Gastrocnemius medialis (tissue), 4 donors: ENCODE data around the gene MYO1B. TPM values are rescaled to one million over a fixed set of nuclear protein-coding genes. Genes with fewer than 3 reads are reported as not detected.
A peak's percentile ranks its signal among the peaks of the same experiment; 100 is the strongest.

Experiments used
- ATAC-seq, 2 donors: fragments of 150-250 bp; one replicate each; pipeline ENCODE4 v1.9.1; 2016
- DNase-seq, 2 donors: peaks; one replicate each; pipeline ENCODE4 v3.0.0-alpha.2; 2019
- H3K27ac ChIP-seq, 4 donors: fragments of 200-600 bp; sonication (generic); 1 replicate in 1 of 4; 2 replicates in 3 of 4; pipeline ENCODE4 v1.5.1; 2016 to 2018; ENCODE audit warnings: mild to moderate bottlenecking in 2 of 4, moderate library complexity in 1 of 4
- H3K27me3 ChIP-seq, 3 donors: fragments of 200-600 bp; sonication (generic) in 2 of 3; 1 replicate in 1 of 3; 2 replicates in 2 of 3; pipeline versions ENCODE4 v1.5.1 to v1.6.0; 2016 to 2019; ENCODE audit warnings: mild to moderate bottlenecking in 1 of 3, moderate library complexity in 1 of 3
- H3K36me3 ChIP-seq, 2 donors: fragments of 200-600 bp; sonication (generic) in 1 of 2; one replicate each; pipeline ENCODE4 v1.5.1; 2017 to 2018
- H3K4me1 ChIP-seq, 2 donors: fragments of 200-600 bp; sonication (generic) in 1 of 2; one replicate each; pipeline ENCODE4 v1.5.1; 2016 to 2017; ENCODE audit warnings: mild to moderate bottlenecking in 2 of 2
- H3K4me3 ChIP-seq, 4 donors: fragments of 200-600 bp; sonication (generic) in 3 of 4; 1 replicate in 1 of 4; 2 replicates in 3 of 4; pipeline ENCODE4 v1.5.1; 2016 to 2019; ENCODE audit warnings: mild to moderate bottlenecking in 2 of 4
- H3K9me3 ChIP-seq, 3 donors: fragments of 200-600 bp; sonication (generic) in 2 of 3; 1 replicate in 1 of 3; 2 replicates in 2 of 3; pipeline ENCODE4 v1.5.1; 2016 to 2019
- CTCF ChIP-seq, 5 experiments: fragments of 450-650 bp in 3 of 5; fragments of 200-600 bp in 2 of 5; sonication (generic) in 2 of 5; IDR thresholded peaks in 4 of 5; conservative IDR thresholded peaks in 1 of 5; 1 replicate in 4 of 5; 2 replicates in 1 of 5; pipeline ENCODE4 v1.5.1; 2016 to 2019; ENCODE audit warnings: antibody characterized with exemption in 5 of 5, mild to moderate bottlenecking in 3 of 5, moderate library complexity in 3 of 5
- POLR2A ChIP-seq, 2 donors: fragments of 450-650 bp; IDR thresholded peaks; one replicate each; pipeline ENCODE4 v1.6.1; 2017; ENCODE audit warnings: antibody characterized with exemption in 2 of 2, mild to moderate bottlenecking in 2 of 2, moderate library complexity in 2 of 2
- in situ Hi-C, 4 donors: fragments of 200-750 bp; cut with MboI; loops; one replicate each; pipeline versions ENCODE4 v1.15.0 to v1.8.0; 2017; ENCODE audit warnings: low sequenced_read_pairs in 4 of 4
- intact Hi-C: fragments of 100-400 bp; cut with DNase I; formaldehyde crosslinking; loops from one replicate; pipeline ENCODE4 v1.15.1; 2023; ENCODE audit warnings: low total_unique reads
- total RNA-seq, 4 donors: library from RNA; depleted of rRNA; stranded (reverse); fragments of >200 nt; gene quantifications; one replicate each; pipeline versions ENCODE4 v1.1.0 to v1.2.3, GENCODE V29; 2016

The MYO1B gene
- total RNA-seq, 4 donors from 2014 or later: 7.0 to 10.8 (median 10.0) TPM

GRCh38 chr2:191265311-191266170, 20.3 kb downstream of the MYO1B start:
- peak overlapping the region in 1 of 4 donors; percentile 19 for H3K4me3 ChIP-seq

GRCh38 chr2:191266201-191266600, 21.0 kb downstream of the MYO1B start:
- peaks cover 0 to 7% of the 10 kb centered on the region in 2 donors for H3K4me1 ChIP-seq
- in situ Hi-C loops: no loop called here
- no peak for TF ChIP-seq CTCF (IDR thresholded peaks at IDR 0.05 in 4 of 5, conservative IDR thresholded peaks at IDR 0.05 in 1 of 5)
- no peak for TF ChIP-seq POLR2A (IDR thresholded peaks at IDR 0.05)

More at GRCh38 chr2:191265311-191266170, 20.3 kb downstream of the MYO1B start:
- no peaks in the 10 kb centered on the region for H3K36me3 ChIP-seq
- TF ChIP-seq CTCF (IDR thresholded peaks at IDR 0.05 in 4 of 5, conservative IDR thresholded peaks at IDR 0.05 in 1 of 5): no peak
- no peak for TF ChIP-seq POLR2A (IDR thresholded peaks at IDR 0.05)
- intact Hi-C loops (no loop called here), in situ Hi-C loops (no loop called here)
- DNase-seq: no peak
- H3K4me1 ChIP-seq: peaks cover 0 to 7% of the 10 kb centered on the region in 2 donors
- H3K9me3 ChIP-seq: no peaks in the 10 kb centered on the region
- H3K27ac ChIP-seq: peak overlapping the region in 2 of 4 donors; percentile 5 to 32
- ATAC-seq: peak; percentile 16 to 18
- H3K27me3 ChIP-seq: no peaks in the 10 kb centered on the region

GRCh38 chr2:191268596-191268995, 23.4 kb downstream of the MYO1B start:
- Histone ChIP-seq H3K4me1 (peaks cover 0 to 7% of the 10 kb centered on the region in 2 donors), H3K36me3 (no peaks in the 10 kb centered on the region), H3K27me3 (no peaks in the 10 kb centered on the region), H3K9me3 (no peaks in the 10 kb centered on the region), H3K27ac (no peak overlapping the region), H3K4me3 (no peak overlapping the region)
- intact Hi-C loops: no loop called here
- TF ChIP-seq CTCF (IDR thresholded peaks at IDR 0.05 in 4 of 5, conservative IDR thresholded peaks at IDR 0.05 in 1 of 5) (no peak), POLR2A (IDR thresholded peaks at IDR 0.05) (no peak)
- in situ Hi-C loops: no loop called here
- ATAC-seq (no peak), DNase-seq (no peak)

More at GRCh38 chr2:191266201-191266600, 21.0 kb downstream of the MYO1B start:
- intact Hi-C loops: no loop called here
- H3K9me3 ChIP-seq: no peaks in the 10 kb centered on the region
- no peaks in the 10 kb centered on the region for H3K27me3 ChIP-seq
- no peak overlapping the region for H3K4me3 ChIP-seq
- ATAC-seq: no peak
- no peaks in the 10 kb centered on the region for H3K36me3 ChIP-seq
- peak overlapping the region in 1 of 4 donors; percentile 6 for H3K27ac ChIP-seq
- no peak for DNase-seq

GRCh38 chr2:191270306-191271161, 25.3 kb downstream of the MYO1B start:
- Histone ChIP-seq H3K4me3 (no peak overlapping the region), H3K9me3 (no peaks in the 10 kb centered on the region), H3K4me1 (peaks cover 5 to 16% of the 10 kb centered on the region in 2 donors), H3K27ac (no peak overlapping the region), H3K36me3 (no peaks in the 10 kb centered on the region), H3K27me3 (no peaks in the 10 kb centered on the region)
- ATAC-seq (no peak), DNase-seq (no peak)
- in situ Hi-C loops: no loop called here
- intact Hi-C loops: no loop called here
- TF ChIP-seq POLR2A (IDR thresholded peaks at IDR 0.05): no peak
- TF ChIP-seq CTCF (IDR thresholded peaks at IDR 0.05 in 4 of 5, conservative IDR thresholded peaks at IDR 0.05 in 1 of 5): no peak
